GM19099 (cell line): Measurements from ENCODE around the gene CLDN25.

Experiments
- POLR2A ChIP-seq: IDR thresholded peaks from 3 replicates; pipeline ENCODE4 v1.6.1; 2011; ENCODE audit warnings: low read depth; ENCODE audit not compliant: insufficient read length; ENCODE audit errors: extremely low read depth

CLDN25 gene

DNA sequence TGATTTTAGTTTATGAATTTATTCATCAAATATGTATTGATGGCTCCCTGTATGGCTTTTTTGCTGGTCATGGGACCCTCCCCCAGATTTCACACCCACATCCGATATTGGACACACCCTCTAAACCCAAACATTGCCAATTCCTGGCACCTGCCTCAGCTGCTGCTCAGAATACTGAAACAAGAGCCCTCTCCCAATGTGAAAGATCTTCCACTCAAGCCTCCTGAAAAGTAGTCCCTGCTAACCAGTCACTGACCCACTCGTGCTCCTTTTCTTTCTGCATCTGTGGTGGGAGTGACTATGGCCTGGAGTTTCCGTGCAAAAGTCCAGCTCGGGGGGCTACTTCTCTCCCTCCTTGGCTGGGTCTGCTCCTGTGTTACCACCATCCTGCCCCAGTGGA, at the start of gene CLDN25:
CLDN25 (plus strand) TSS at position 301 of the 400 bp plus-strand sequence; CDS start at position 301, 0 bp downstream.
- no peak for TF ChIP-seq POLR2A

DNA sequence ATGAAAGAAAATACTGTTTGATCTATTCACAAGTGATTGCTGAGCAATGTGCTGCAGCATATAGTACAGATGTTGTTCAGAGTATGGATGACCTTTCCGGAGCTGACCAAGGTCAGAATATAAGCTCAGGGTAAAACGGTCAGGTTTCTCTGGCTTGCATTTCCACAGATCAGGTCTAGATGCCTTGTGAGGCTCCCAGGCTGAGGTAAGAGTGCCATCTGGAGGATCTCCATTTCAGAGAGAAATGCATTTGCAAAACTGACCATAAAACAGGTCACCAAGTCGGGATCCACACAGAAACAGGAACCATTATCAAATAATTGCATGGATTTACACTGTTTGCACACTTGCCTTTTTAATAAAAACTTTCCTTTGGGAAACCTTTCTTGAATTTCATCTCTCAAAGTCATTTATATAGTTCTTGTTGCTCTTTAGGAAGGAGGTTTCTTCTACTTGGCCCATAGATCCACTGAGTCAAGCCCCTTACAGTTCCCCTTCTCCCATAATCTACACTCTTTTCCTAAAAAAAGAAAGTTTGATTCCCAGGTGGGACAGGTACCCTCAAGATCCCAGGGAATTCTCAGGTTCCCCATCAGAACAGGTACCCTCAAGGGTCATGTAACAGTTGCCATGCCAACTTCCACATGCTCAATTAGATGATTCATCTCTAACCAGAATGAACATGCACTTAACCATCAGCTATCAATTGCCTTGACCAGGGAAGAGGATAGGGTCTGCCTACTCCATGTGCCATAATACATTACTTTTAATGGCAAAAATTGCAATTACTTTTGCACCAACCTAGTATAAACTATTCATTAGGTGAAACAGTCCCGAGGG, 48.5 kb upstream of the CLDN25 start:
- no peak for TF ChIP-seq POLR2A

DNA sequence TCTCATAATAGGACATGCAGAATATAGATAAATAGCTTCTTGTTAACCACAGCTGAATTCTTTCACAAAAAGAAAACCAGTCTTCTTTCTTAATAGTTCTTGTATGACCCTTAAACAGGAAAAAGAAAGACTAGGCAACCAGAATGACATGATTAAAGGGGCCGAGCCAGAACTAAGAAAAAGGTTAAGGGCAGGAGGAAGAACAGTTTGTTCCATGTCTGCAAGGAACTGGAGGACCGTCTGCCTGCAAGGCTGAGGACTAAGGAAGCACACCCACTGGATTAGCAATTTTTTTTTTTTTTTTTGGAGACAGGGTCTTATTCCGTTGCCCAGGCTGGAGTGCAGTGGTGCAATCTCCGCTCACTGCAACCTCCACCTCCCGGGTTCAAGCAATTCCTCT, 47.5 kb upstream of the CLDN25 start:
- TF ChIP-seq POLR2A = no peak

DNA sequence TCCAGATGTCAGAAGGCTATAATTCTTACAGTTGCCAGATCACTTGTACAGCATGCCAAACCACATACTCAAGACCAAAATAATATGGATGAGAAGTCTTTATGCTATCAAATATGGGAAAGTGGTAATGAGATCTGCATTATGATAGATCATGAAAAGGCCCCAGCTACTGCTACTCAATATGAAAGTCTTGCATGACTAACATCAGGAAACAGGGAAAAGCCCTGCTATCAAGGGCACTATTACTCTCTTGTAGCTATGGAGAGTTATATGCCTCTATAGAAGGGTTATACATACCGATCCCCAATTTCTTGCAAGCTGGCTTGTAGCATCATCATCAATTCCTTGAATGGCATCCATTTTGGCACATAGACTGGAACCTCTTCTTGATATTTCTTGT, 43.3 kb upstream of the CLDN25 start:
- TF ChIP-seq POLR2A = no peak

DNA sequence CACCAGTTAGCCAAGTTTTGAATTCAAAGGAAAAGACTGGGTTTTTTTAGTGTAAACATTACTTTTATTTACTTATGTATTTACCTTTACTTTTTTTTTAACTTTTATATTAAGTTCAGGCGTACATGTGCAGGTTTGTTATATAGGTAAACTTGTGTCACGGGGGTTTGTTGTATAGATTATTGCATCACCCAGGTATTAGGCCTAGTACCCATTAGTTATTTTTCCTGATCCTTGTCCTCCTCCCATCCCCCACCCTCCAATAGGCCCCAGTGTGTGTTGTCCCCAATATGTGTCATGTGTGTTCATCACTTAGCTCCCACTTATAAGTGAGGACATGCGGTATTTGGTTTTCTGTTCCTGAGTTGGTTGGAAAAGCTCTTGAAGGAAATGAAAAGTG, 26.7 kb upstream of the CLDN25 start:
- no peak for TF ChIP-seq POLR2A

DNA sequence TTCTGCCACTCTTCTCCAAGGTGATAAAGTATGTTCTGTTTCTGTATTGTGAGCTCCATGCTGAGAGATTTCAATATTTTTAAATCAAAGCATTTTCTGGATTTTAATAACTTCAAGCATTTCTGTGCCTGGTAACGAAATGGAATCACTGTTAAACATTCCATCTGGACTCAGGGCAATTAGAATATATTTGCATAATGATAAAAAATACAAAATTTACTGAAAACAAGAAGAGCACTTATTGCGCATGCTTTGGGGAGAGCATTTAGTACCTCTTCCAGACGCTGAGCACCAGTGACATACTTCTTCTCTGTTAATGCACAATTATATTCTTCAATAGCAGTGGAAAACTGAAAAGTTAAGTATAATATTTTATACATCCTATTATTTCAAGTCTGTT, 19.4 kb upstream of the CLDN25 start:
- TF ChIP-seq POLR2A = no peak

DNA sequence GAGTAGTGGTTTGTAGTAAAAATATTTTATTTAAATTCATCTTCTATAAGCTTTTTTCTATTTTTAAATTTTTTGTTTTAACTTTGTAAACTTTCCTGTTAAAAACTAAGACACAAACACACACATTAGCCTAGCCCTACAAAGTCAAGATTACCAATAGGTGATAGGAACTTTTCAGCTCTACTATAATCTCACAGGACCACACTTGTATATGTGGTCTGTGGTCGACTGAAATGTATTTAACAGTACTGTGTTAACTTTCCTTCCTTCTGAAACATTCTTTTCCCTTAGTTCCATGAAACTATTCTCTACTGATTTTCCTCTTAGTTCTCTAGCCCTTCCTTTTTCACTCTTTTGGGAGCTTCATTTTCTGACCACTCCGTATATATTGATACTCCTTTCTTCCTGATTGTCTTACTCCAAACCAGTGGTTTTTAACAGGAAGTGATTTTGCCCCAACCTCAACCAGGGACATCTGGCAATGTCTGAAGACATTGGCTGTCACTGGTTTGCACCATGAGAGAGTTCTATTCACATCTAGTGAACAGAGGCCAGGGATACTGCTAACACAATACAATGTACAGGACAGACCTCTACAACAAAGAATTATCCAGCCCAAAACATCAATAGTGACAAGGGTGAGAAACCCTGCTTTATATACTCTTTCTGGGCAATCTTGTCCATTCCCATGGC, 14.9 kb upstream of the CLDN25 start:
- TF ChIP-seq POLR2A = no peak

DNA sequence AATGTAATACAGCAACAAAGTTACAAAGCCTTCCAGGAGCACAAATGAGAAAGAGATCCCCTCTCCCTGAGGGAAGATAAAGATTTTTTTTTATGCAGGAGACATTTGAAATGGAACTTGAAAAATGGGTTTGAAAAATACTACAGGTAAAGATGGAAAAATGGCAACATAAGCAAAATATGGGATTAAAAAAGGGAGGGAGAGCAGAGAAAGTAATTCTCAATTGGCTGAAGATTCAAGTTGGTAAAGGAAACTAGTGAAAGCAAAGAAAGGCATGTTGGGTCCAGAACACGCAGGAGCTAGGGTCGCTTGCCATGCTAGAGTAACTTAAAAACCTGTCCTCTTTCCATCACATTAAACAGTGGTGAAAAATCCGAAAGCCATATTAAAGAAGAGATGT, 7.6 kb upstream of the CLDN25 start:
- no peak for TF ChIP-seq POLR2A

DNA sequence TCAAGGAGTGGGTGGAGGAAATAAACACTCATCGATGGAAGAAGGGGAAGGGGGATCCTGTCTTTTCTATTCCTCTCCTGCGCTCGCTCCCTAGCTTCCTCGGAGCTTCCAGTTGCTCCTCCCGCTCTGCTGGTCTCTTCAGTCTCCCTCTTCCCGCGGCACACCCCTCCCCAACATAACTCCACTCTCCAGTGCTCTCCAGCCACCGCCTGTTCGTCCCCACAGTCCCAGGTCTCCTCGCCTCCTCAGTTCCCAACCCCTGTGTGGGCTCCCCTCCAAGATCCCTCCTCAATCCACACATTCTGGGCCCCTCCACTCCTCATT, 6.5 kb upstream of the CLDN25 start:
- TF ChIP-seq POLR2A = no peak

DNA sequence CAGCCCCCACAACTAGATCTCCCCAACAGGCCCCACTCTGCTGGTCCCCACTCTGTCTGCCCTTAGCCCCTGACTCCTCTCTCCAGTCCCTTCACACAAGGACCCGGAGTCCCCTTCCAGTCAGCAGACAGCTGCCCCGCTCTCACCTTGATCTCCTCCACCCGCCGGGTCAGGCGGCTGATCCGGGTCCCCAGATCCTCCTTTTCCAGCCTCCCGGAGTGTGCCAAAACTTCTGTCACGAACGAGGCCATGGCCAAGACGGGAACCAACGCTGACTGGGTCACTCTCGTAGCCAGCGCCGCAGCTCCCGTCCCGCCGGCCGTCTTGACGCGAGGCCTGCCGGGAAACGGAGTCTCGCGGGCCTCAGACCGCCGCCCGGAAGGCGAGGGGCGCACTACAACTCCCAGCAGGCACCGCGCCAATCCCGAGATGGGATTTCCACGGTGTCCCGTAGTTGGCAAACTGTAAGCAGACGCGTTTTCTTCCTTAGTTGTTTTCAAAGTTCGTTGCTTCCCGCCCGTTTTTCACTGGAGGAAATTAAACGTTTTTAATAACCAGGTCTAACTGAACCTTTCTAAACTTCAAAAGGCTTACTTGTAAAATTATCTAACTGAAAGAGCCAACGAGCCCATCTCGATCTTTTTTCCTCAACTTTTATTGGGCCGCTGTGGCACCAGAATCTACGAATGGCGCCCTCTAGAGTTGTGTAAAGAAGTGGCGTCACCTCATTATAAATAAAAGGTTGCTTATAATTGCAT, 6.0 kb upstream of the CLDN25 start, which contains the start of gene ZW10:
ZW10 (minus strand) TSS at position 277 of the 758 bp plus-strand sequence; CDS start at position 251, 26 bp downstream.
- peak; percentile 77 for TF ChIP-seq POLR2A

DNA sequence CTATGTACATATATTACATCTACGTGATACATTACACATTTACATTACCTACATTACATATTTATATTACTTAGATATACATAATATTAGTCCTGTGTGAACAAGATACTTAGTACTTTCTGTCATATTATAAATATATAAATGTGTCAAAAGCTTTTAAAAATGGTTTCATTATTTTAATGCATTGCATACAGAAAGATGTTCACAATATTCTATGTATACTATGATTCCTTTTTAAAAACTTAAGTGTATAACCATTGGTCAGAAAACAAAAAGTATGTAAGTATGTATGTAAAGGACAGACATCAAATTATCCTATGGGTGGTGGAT, 5.5 kb upstream of the CLDN25 start:
- TF ChIP-seq POLR2A = no peak

DNA sequence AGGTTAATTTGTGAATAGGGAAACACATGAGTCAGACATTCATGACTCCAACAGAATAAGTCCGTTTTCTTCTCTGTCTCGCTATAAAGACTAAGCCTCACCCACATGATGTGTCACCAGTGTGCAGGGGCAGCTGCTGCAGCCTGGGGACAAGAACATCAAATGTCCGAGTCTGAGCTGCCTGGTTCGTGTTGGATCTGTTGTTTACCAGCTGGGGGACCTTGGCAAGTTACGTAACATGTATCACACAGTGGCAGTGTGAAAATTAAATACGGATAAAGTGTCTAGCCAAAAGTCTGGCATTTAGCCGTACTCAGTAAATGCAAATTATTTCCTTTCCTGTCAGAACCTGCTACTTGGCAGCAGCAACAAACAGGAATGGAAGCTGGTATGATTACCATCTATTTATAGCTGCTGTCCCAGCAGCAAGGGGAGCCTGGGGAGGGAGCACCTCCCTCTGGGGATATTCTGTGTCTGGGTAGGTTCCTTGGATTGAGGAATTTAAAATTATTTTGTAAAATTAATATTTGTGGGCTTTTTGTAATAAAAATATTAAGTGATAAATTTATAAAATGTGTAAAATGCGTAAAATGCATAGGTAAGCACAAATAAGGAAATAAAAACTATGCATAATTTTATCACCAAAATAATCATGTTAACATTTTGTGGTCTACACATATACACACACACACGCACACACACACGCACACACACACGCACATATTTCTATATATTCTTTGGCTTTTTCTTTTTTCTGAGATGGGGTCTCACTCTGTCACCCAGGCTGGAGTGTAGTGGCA, 1.3 kb upstream of the CLDN25 start:
- TF ChIP-seq POLR2A = no peak

DNA sequence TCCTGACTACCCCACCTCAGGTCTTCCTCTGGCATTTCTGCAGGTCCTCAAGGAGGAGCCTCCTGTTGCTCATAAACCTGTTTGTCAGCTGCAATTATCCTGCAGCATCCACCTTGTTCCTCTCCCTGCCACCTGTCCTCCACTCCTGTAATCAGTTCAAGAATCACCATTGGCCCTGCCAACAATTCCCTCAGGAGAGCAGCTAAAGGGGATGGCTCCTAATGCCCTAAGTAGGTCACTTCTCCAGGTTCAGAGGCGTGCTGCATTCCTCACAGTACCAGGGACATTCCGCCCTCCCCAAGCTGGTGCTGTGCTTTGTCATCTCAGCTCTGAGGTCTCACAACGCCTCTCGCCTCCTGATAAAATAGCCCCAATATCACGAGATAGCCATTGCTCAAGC, 2.1 kb downstream of the CLDN25 start:
- no peak for TF ChIP-seq POLR2A

DNA sequence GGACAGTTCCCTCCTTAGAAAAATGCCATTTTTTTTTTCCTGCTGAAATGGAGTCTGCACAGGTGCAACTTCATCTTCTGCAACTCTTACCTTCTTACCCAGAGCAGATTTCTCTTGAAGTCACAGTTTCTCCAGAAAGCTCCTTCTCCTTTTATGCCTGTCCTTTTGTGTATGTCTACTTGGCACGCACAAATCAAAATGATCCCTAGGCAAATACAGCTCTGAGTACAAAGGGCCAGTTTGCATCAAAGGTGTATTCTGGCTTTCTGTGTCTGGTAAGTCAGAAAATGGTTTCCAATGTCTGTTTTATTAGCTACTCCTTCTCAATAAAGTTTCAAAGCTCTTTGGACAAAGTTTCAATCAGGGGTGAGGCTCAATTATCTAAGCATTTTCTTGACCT, 2.5 kb downstream of the CLDN25 start:
- TF ChIP-seq POLR2A = no peak
